Measurements from ENCODE around the gene ENTPD1.

ENTPD1 gene

GRCh38 chr10:95742962-95743535 is 12.9 kb upstream of the ENTPD1 start:
- TF ChIP-seq, protein P1, sequence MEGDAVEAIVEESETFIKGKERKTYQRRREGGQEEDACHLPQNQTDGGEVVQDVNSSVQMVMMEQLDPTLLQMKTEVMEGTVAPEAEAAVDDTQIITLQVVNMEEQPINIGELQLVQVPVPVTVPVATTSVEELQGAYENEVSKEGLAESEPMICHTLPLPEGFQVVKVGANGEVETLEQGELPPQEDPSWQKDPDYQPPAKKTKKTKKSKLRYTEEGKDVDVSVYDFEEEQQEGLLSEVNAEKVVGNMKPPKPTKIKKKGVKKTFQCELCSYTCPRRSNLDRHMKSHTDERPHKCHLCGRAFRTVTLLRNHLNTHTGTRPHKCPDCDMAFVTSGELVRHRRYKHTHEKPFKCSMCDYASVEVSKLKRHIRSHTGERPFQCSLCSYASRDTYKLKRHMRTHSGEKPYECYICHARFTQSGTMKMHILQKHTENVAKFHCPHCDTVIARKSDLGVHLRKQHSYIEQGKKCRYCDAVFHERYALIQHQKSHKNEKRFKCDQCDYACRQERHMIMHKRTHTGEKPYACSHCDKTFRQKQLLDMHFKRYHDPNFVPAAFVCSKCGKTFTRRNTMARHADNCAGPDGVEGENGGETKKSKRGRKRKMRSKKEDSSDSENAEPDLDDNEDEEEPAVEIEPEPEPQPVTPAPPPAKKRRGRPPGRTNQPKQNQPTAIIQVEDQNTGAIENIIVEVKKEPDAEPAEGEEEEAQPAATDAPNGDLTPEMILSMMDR (conservative IDR thresholded peaks at IDR 0.05; ENCODE audit: low read depth, low read length): no peak
- DNase-seq (ENCODE audit: low read depth): no peak
- no peak overlapping the region for H3K4me3 ChIP-seq (ENCODE audit: low read length)

DNA sequence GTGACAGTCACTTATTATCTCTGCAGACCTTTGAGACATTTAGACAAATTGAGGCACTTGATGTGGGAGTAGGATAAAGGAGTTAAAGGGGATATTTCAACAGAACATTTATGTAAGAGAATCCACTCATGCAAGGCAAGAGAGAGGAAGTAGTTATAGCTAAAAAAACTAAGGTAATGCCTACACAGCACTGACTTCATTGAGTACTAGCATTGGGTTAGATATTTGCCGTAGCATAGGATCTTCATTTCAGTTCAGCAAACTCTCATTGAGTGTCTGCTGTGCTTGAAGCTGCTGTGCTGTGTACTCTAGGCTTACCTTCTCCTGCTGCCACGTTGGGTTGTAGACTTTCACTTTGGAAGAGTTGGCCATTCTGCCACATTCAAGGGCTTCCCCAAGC is 10.5 kb upstream of the ENTPD1 start:
- TF ChIP-seq, protein P1 (conservative IDR thresholded peaks at IDR 0.05; ENCODE audit: low read depth, low read length): no peak
- DNase-seq (ENCODE audit: low read depth): no peak
- no peak overlapping the region for H3K4me3 ChIP-seq (ENCODE audit: low read length)

- no peak overlapping the region for H3K4me3 ChIP-seq (ENCODE audit: low read length)
- TF ChIP-seq, protein P1 (conservative IDR thresholded peaks at IDR 0.05; ENCODE audit: low read depth, low read length): no peak
- no peak for DNase-seq (ENCODE audit: low read depth)
Measured at GRCh38 chr10:95748349-95748748, 7.6 kb upstream of the ENTPD1 start.

DNA sequence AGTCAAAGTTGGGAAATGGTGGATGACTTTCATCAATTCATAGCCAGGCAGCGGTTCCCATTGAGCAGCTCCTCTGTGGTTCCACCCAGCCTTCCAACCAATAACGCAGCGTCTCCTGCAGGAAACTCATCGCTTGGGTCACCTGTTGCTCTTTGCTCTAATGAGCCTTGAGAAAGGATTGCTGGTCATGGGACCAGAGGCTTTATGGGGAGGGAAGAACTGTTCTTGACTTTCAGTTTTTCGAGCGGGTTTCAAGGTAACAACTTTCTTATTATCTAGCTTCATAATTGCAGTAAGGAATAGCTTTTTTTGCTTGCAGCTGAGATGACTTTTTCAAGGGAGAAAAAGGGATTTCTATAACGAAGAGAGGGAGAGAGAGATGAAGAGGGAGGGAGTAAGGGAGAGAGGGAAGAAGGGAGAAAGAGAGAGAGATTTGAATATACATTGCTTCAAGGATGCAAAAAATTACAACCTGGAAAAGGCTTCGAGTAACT is 405 bp upstream of the ENTPD1 start:
- no peak for DNase-seq (ENCODE audit: low read depth)
- TF ChIP-seq, protein P1 (conservative IDR thresholded peaks at IDR 0.05; ENCODE audit: low read depth, low read length): no peak
- H3K4me3 ChIP-seq (ENCODE audit: low read length): no peak overlapping the region

- no peak overlapping the region for H3K4me3 ChIP-seq (ENCODE audit: low read length)
Measured at GRCh38 chr10:95756809-95757684, 1.1 kb downstream of the ENTPD1 start.

DNA sequence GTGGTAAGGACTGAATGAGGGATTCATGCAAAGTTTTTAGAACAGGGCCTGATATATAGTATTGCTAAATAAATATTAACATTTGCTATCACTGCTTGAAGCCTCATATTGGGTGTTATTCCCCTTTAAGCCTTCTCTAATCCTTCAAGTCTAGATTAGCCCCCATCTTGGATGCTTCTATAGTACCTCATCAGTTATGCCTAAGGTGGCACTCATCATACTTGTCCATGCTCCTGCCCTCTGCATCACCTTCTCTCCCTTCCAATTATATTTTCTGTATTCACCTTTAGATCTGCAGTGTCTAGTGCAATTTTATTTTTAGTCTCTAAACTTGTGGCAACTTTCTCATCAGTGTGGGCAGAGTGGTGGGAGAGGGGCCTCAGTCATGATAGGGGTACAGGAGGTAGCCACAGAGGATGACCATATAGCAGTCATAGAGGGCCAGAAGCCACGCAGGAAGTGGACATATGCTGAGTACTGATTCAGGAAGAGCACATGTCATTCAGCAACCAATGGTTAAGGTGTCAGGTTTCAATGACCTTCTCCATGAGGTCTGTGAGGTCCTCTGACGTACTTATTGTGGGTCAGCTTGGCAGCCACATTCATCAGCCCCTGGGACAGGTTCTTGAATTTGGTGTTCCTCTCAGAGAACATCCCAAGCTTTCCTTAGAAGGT is 2.5 kb downstream of the ENTPD1 start:
- no peak overlapping the region for H3K4me3 ChIP-seq (ENCODE audit: low read length)
- DNase-seq (ENCODE audit: low read depth): no peak

More at GRCh38 chr10:95756809-95757684, 1.1 kb downstream of the ENTPD1 start:
- TF ChIP-seq, protein P1 (conservative IDR thresholded peaks at IDR 0.05; ENCODE audit: low read depth, low read length): no peak
- DNase-seq (ENCODE audit: low read depth): no peak

More for the DNA sequence above, 2.5 kb downstream of the ENTPD1 start:
- TF ChIP-seq, protein P1 (conservative IDR thresholded peaks at IDR 0.05; ENCODE audit: low read depth, low read length): no peak
